Activated T-cell treated with anti-CD3 and anti-CD28 coated beads, Interleukin-2, amount 50 U/mL, for 4 hours (primary cell): Measurements from ENCODE around the gene TRNP1. TPM values are rescaled to one million over a fixed set of nuclear protein-coding genes. Genes with fewer than 3 reads are reported as not detected.
A peak's percentile ranks its signal among the peaks of the same experiment; 100 is the strongest.
"Not testable (repeated sequence)": the region's sequence is repeated elsewhere in the genome, so short reads cannot be mapped to it uniquely, and the experiment has no call there.

Source experiments
- ATAC-seq, 2 donors: fragments of 200-7000 bp; cut with Tn5 transposase; one replicate each; pipeline ENCODE4 v1.10.0; 2021
- DNase-seq: peaks from one replicate; pipeline ENCODE4 v3.0.0-alpha.2; 2020
- H3K27me3 Mint-ChIP-seq: one replicate; pipeline ENCODE4 v1.8.0; 2021; ENCODE audit warnings: low read depth, mixed read lengths
- H3K36me3 Mint-ChIP-seq: one replicate; pipeline ENCODE4 v1.8.0; 2022; ENCODE audit warnings: mixed read lengths; ENCODE audit not compliant: insufficient read depth
- H3K4me1 Mint-ChIP-seq: one replicate; pipeline ENCODE4 v1.8.0; 2021; ENCODE audit warnings: low read depth, mixed read lengths
- H3K4me3 Mint-ChIP-seq: one replicate; pipeline ENCODE4 v1.8.0; 2021; ENCODE audit warnings: mild to moderate bottlenecking, moderate library complexity, mixed read lengths
- H3K9me3 Mint-ChIP-seq: one replicate; pipeline ENCODE4 v1.8.0; 2021; ENCODE audit warnings: mixed read lengths
- total RNA-seq, 3 donors: library from RNA; stranded (reverse); gene quantifications; one replicate each; pipeline ENCODE4 v1.2.1, GENCODE V29; 2021

The TRNP1 gene, protein sequence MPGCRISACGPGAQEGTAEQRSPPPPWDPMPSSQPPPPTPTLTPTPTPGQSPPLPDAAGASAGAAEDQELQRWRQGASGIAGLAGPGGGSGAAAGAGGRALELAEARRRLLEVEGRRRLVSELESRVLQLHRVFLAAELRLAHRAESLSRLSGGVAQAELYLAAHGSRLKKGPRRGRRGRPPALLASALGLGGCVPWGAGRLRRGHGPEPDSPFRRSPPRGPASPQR
- total RNA-seq, result 1 to 10 TPM in 1 of 3 donors, under 1 TPM in 2; 0.61 to 1.5 (median 0.76) TPM

DNA sequence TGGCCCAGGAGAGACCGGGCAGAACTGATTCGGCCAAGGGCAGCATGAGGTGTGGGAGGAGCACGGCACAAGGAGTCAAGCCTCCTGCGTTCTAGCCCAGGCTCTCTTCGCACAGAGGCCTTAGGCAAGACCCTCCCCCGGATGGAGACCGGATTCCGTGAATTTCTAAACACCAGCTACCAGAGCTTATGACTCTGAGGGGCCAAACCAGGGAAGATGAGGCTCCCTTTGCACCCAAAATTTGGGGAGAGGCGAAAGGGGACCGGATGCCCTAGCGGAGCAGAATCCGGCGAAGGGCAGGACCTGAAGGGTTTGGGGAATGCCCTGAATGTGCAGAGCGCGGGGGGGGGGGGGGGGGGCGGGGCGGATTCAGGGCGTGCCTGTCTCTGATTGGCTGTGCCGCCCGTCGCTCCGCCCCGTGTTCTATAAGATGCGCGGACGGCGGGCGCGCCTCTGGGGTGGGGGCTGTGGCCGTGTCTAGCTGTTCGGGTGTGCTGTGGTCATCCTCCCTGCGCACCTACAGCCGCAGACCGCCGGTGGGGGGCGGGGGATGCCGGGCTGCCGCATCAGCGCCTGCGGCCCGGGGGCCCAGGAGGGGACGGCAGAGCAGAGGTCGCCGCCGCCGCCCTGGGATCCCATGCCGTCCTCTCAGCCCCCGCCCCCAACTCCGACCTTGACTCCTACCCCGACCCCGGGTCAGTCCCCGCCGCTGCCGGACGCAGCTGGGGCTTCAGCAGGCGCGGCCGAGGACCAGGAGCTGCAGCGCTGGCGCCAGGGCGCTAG, at the start of gene TRNP1:
TSS of gene TRNP1 (plus strand) at position 456 of the 783 bp plus-strand sequence. CDS start at position 551, 95 bp downstream.
- ATAC-seq, result peak; percentile 75 to 76
- DNase-seq, result peak; percentile 61

DNA sequence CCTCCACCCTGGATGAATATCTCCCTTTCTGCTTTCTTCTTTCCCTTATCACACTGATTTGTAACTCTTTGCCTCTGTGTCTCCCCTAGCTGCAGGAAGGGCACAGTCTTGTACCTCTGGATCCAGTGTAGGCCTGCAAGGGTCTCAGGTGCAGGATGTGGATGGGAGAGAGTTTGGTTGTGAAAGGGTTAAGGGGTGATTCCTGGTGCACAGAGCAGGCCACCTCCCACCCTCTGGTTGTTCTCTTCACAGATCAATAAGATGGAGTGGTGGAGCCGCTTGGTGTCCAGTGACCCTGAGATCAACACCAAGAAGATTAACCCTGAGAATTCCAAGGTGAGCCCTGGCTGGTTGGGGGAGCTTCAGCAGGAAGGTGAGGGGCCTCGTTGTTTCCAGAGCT, 48.4 kb upstream of the TRNP1 start:
- H3K4me3 Mint-ChIP-seq, result no peak overlapping the region
- H3K27me3 Mint-ChIP-seq, result no peaks in the 10 kb centered on the region
- H3K9me3 Mint-ChIP-seq, result no peaks in the 10 kb centered on the region
- H3K36me3 Mint-ChIP-seq, result peaks cover 23% of the 10 kb centered on the region
- no peak for DNase-seq
- no peaks in the 10 kb centered on the region for H3K4me1 Mint-ChIP-seq
- no peak for ATAC-seq

More for the DNA sequence above, at the start of gene TRNP1:
- no peaks in the 10 kb centered on the region for H3K36me3 Mint-ChIP-seq
- H3K4me3 Mint-ChIP-seq, result peak within 1 kb of the TSS; percentile 75
- peaks cover 15% of the 10 kb centered on the region for H3K4me1 Mint-ChIP-seq
- peaks cover 49% of the 10 kb centered on the region for H3K27me3 Mint-ChIP-seq
- no peaks in the 10 kb centered on the region for H3K9me3 Mint-ChIP-seq

- no peaks in the 10 kb centered on the region for H3K27me3 Mint-ChIP-seq
- ATAC-seq (no peak), DNase-seq (no peak)
- no peaks in the 10 kb centered on the region for H3K4me1 Mint-ChIP-seq
- no peak overlapping the region for H3K4me3 Mint-ChIP-seq
- H3K36me3 Mint-ChIP-seq, result peaks cover 25% of the 10 kb centered on the region
- H3K9me3 Mint-ChIP-seq, result no peaks in the 10 kb centered on the region
Measured at GRCh38 chr1:26945728-26946127, 47.8 kb upstream of the TRNP1 start.

GRCh38 chr1:26946270-26946669, 47.2 kb upstream of the TRNP1 start:
- Mint-ChIP-seq H3K27me3 (no peaks in the 10 kb centered on the region), H3K4me3 (no peak overlapping the region), H3K36me3 (peaks cover 26% of the 10 kb centered on the region), H3K4me1 (no peaks in the 10 kb centered on the region), H3K9me3 (no peaks in the 10 kb centered on the region)
- ATAC-seq, result no peak
- DNase-seq, result no peak

DNA sequence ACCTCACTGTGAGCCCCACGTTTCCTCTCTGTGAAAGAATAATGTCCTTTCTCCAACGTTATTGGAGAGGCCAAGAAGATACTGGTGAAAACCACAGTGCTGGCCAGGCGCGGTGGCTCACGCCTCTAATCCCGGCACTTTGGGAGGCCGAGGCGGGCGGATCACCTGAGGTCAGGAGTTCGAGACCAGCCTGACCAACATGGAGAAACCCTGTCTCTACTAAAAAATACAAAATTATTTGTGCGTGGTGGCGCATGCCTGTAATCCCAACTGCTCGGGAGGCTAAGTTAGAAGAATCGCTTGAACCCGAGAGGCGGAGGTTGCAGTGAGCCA, 44.8 kb upstream of the TRNP1 start:
- peaks cover 22% of the 10 kb centered on the region for H3K36me3 Mint-ChIP-seq
- not testable (repeated sequence) for H3K4me3 Mint-ChIP-seq, H3K9me3 Mint-ChIP-seq, ATAC-seq, H3K27me3 Mint-ChIP-seq, H3K4me1 Mint-ChIP-seq, DNase-seq

DNA sequence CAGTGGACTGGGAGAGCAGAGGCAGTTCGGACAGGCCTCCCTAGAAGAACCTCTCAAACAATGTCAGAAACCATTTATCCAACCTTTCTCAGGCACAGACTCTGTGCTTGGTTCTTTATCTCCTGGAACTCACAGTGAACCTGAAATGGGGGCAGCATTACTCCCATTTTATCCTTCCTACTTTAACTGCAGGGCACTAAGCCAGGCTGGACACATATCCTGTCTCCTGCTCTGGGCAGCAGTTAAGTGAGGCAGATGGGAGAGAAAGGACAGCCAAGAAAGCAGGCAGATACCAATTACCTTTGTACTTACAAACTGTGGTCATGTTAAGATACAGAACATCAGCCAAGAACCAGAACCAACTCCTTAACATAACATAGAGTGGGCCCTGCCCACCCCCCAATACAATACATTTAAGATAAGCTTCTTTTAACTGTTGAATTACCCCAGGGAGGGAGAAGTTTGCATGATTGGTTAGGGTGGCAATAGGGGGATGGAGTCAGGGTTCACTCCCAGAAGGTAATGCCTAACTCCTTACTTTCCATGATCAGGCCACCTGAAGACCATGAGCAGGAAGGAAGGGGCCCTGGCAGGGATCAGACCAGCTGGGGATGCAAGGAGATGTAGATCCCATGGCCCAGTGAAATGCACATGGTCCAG, 44.1 kb upstream of the TRNP1 start:
- H3K4me1 Mint-ChIP-seq, result no peaks in the 10 kb centered on the region
- H3K9me3 Mint-ChIP-seq, result no peaks in the 10 kb centered on the region
- H3K27me3 Mint-ChIP-seq, result peaks cover 2% of the 10 kb centered on the region
- H3K4me3 Mint-ChIP-seq, result no peak overlapping the region
- H3K36me3 Mint-ChIP-seq, result peaks cover 24% of the 10 kb centered on the region
- DNase-seq (no peak), ATAC-seq (peak in 1 of 2 donors; percentile 7)

DNA sequence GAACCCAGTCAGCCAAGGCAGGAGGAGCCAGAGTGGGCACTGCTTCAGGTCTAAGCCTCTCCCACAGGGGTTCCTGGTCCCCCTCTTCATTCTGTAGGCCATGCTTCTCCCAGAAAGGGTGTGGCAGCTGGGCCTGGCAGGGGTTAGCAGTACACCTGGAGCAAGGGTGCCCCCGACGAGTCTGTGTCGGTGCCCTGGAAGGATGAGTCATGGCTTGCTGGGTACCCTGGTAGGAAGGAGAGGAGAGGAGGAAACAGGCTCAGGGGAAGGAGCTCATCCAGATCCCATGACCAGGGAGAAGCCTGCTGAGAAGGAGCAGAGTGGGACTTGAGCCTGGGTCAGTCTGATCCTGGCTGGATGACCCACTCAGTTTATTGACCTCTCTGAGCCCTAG, 43.6 kb upstream of the TRNP1 start:
- no peak overlapping the region for H3K4me3 Mint-ChIP-seq
- H3K36me3 Mint-ChIP-seq, result peaks cover 24% of the 10 kb centered on the region
- ATAC-seq, result no peak
- H3K9me3 Mint-ChIP-seq, result no peaks in the 10 kb centered on the region
- H3K4me1 Mint-ChIP-seq, result no peaks in the 10 kb centered on the region
- peaks cover 2% of the 10 kb centered on the region for H3K27me3 Mint-ChIP-seq
- DNase-seq, result no peak

- Mint-ChIP-seq H3K9me3 (no peaks in the 10 kb centered on the region), H3K4me3 (no peak overlapping the region), H3K4me1 (no peaks in the 10 kb centered on the region), H3K36me3 (peaks cover 17% of the 10 kb centered on the region), H3K27me3 (peaks cover 2% of the 10 kb centered on the region)
- ATAC-seq (no peak), DNase-seq (no peak)
Measured at GRCh38 chr1:26950602-26951001, 42.9 kb upstream of the TRNP1 start.

GRCh38 chr1:26951216-26951615, 42.3 kb upstream of the TRNP1 start:
- H3K4me1 Mint-ChIP-seq, result no peaks in the 10 kb centered on the region
- peaks cover 13% of the 10 kb centered on the region for H3K36me3 Mint-ChIP-seq
- H3K27me3 Mint-ChIP-seq, result peaks cover 2% of the 10 kb centered on the region
- no peak for ATAC-seq
- DNase-seq, result no peak
- H3K9me3 Mint-ChIP-seq, result no peaks in the 10 kb centered on the region
- no peak overlapping the region for H3K4me3 Mint-ChIP-seq

DNA sequence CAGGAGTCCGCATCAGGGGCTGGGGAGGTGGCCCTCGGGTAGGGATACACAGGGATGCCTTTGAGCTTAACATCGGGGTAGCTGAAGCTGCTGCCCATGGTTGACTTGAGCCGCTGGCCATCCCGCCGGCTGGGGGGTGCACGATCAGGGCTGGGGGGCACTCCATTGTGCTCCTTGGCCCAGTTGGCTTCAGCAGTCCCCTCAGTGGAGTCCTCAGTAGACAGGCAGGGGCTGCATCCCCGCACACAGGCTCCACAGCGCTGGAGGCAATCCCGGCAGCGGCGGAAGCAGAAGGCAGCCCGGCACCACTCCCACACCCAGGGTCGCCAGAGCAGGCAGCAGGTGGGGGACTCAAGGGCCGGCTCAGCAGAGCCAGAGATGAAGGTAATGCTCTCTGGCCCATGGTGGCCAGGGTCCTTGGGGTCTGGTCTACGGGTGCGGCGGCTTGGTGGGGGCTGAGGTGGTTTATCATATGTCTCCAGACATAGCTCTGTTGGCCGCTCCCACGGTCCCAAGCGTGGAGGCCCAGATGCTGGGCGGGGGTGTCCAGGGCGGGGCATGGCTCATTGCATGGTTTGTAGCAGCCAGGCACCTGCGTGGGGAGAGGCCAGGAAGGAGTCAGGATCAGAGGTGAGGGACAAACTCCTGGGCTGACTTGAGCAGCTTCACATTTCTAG, 41.5 kb upstream of the TRNP1 start:
- Mint-ChIP-seq H3K27me3 (peaks cover 2% of the 10 kb centered on the region), H3K4me3 (no peak overlapping the region), H3K36me3 (peaks cover 17% of the 10 kb centered on the region), H3K9me3 (no peaks in the 10 kb centered on the region), H3K4me1 (no peaks in the 10 kb centered on the region)
- ATAC-seq (no peak), DNase-seq (no peak)

DNA sequence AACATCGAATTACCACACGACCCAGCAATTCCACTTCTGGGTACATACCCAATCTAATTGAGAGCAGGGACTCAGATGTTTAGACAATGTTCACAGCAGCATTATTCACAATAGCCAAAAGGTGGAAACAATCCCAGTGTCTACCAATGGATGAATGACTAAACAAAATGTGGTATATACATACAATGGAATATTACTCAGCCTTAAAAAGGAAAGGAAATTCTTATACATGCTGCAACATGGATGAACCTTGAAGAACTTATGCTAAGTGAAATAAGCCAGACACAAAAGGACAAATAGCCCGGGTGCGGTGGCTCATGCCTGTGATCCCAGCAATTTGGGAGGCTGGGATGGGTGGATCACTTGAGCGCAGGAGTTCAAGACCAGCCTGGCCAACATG, 40.1 kb upstream of the TRNP1 start:
- Mint-ChIP-seq H3K4me3 (no peak overlapping the region), H3K27me3 (peaks cover 5% of the 10 kb centered on the region), H3K36me3 (peaks cover 17% of the 10 kb centered on the region), H3K9me3 (no peaks in the 10 kb centered on the region), H3K4me1 (no peaks in the 10 kb centered on the region)
- ATAC-seq (no peak), DNase-seq (no peak)

GRCh38 chr1:26956321-26956720, 37.2 kb upstream of the TRNP1 start:
- DNase-seq (no peak), ATAC-seq (no peak)
- Mint-ChIP-seq H3K27me3 (peaks cover 14% of the 10 kb centered on the region), H3K9me3 (no peaks in the 10 kb centered on the region), H3K36me3 (peaks cover 14% of the 10 kb centered on the region), H3K4me1 (peaks cover 5% of the 10 kb centered on the region), H3K4me3 (no peak overlapping the region)

GRCh38 chr1:26957306-26957705, 36.2 kb upstream of the TRNP1 start:
- no peak overlapping the region for H3K4me3 Mint-ChIP-seq
- DNase-seq (no peak), ATAC-seq (no peak)
- peaks cover 10% of the 10 kb centered on the region for H3K36me3 Mint-ChIP-seq
- peaks cover 5% of the 10 kb centered on the region for H3K4me1 Mint-ChIP-seq
- H3K27me3 Mint-ChIP-seq, result peaks cover 14% of the 10 kb centered on the region
- no peaks in the 10 kb centered on the region for H3K9me3 Mint-ChIP-seq

- H3K4me3 Mint-ChIP-seq, result peak overlapping the region; percentile 63
- H3K4me1 Mint-ChIP-seq, result peaks cover 5% of the 10 kb centered on the region
- ATAC-seq, result no peak
- H3K27me3 Mint-ChIP-seq, result peaks cover 15% of the 10 kb centered on the region
- H3K9me3 Mint-ChIP-seq, result no peaks in the 10 kb centered on the region
- H3K36me3 Mint-ChIP-seq, result peaks cover 6% of the 10 kb centered on the region
- DNase-seq, result no peak
Measured at GRCh38 chr1:26959270-26959669, 34.2 kb upstream of the TRNP1 start.
